Sigmoid colon (tissue), 7 donors: ENCODE results near the gene TUB. TPM values are rescaled to one million over a fixed set of nuclear protein-coding genes. Genes with fewer than 3 reads are reported as not detected.

Experiments
- DNase-seq: peaks from one replicate; pipeline ENCODE4 v3.0.0-alpha.2; 2019
- H3K27ac ChIP-seq, 4 donors: fragments of 200-600 bp; sonication (generic); one replicate each; pipeline ENCODE4 v1.5.1; 2016 to 2019; ENCODE audit warnings: mild to moderate bottlenecking in 1 of 4
- H3K27me3 ChIP-seq, 3 donors: fragments of 200-600 bp; sonication (generic); one replicate each; pipeline ENCODE4 v1.5.1; 2019; ENCODE audit warnings: mild to moderate bottlenecking in 1 of 3
- H3K36me3 ChIP-seq, 4 donors: fragments of 200-600 bp; sonication (generic); one replicate each; pipeline ENCODE4 v1.5.1; 2016 to 2019
- H3K4me1 ChIP-seq, 4 donors: fragments of 200-600 bp; sonication (generic); one replicate each; pipeline ENCODE4 v1.5.1; 2017 to 2019
- H3K4me3 ChIP-seq, 4 donors: fragments of 200-600 bp; sonication (generic); one replicate each; pipeline ENCODE4 v1.5.1; 2017 to 2019; ENCODE audit warnings: mild to moderate bottlenecking in 2 of 4, moderate library complexity in 1 of 4
- H3K9me3 ChIP-seq, 4 donors: fragments of 200-600 bp in 3 of 4; sonication (generic) in 3 of 4; one replicate each; pipeline versions ENCODE4 v1.5.1 to v1.6.1; 2013 to 2019
- CTCF ChIP-seq, 4 experiments: fragments of 450-650 bp in 3 of 4; fragments of 200-600 bp in 1 of 4; IDR thresholded peaks; one replicate each; pipeline ENCODE4 v1.5.1; 2016 to 2019; ENCODE audit warnings: antibody characterized with exemption in 4 of 4, mild to moderate bottlenecking in 3 of 4, moderate library complexity in 2 of 4
- EP300 ChIP-seq, 4 donors: sonication (generic); formaldehyde crosslinking; IDR thresholded peaks; one replicate each; pipeline ENCODE4 v1.6.1; 2017; ENCODE audit warnings: antibody characterized with exemption in 4 of 4
- POLR2A ChIP-seq, 2 donors: fragments of 450-650 bp; IDR thresholded peaks; one replicate each; pipeline ENCODE4 v1.6.1; 2016; ENCODE audit warnings: antibody characterized with exemption in 2 of 2, mild to moderate bottlenecking in 2 of 2, moderate library complexity in 2 of 2
- POLR2AphosphoS5 ChIP-seq, 4 donors: sonication (generic); formaldehyde crosslinking; IDR thresholded peaks; one replicate each; pipeline ENCODE4 v1.6.1; 2017; ENCODE audit warnings: antibody characterized with exemption in 4 of 4
- WGBS, 2 donors: extraction: QIAGEN DNeasy Blood & Tissue Kit; methylation state at CpG; one replicate each; pipeline ENCODE4 v1.1.7; 2013; 5-methylcytosine and 5-hydroxymethylcytosine counted together
- intact Hi-C: fragments of 100-400 bp; cut with DNase I; formaldehyde crosslinking; loops from one replicate; pipeline ENCODE4 v1.15.1; 2023
- polyA plus RNA-seq, 3 donors: library from polyadenylated mRNA; stranded (reverse); fragments of 200-250 nt; gene quantifications; one replicate each; pipeline ENCODE4 v1.2.3, GENCODE V29; 2013
- total RNA-seq, 4 donors: library from RNA; depleted of rRNA; stranded (reverse); fragments of >200 nt; gene quantifications; one replicate each; pipeline ENCODE4 v1.1.0, GENCODE V29; 2016
- donor health status: healthy with polysubstance abuse.
- donor health status: Bipolar disorder and iron deficiency.
- donor health status: healthy.

TUB gene
- total and polyA plus RNA-seq, 7 donors = 0.23 to 18.3 (median 6.7) TPM

- Histone ChIP-seq H3K36me3 (no peaks in the 10 kb centered on the region), H3K27ac (no peak overlapping the region), H3K9me3 (no peaks in the 10 kb centered on the region), H3K27me3 (no peaks in the 10 kb centered on the region), H3K4me3 (no peak overlapping the region), H3K4me1 (no peaks in the 10 kb centered on the region)
- intact Hi-C loops = no loop called here
- no peak for DNase-seq
- 60 to 74% methylated on average over 3 of the region's 3 CpGs for WGBS, 2 donors
- no peak for TF ChIP-seq CTCF (IDR thresholded peaks at IDR 0.05)
- TF ChIP-seq POLR2A (IDR thresholded peaks at IDR 0.05) = no peak
- TF ChIP-seq POLR2AphosphoS5 (IDR thresholded peaks at IDR 0.05) = no peak
- no peak for TF ChIP-seq EP300 (IDR thresholded peaks at IDR 0.05)
Measured at GRCh38 chr11:8047382-8047781, 33.6 kb upstream of the TUB start.

DNA sequence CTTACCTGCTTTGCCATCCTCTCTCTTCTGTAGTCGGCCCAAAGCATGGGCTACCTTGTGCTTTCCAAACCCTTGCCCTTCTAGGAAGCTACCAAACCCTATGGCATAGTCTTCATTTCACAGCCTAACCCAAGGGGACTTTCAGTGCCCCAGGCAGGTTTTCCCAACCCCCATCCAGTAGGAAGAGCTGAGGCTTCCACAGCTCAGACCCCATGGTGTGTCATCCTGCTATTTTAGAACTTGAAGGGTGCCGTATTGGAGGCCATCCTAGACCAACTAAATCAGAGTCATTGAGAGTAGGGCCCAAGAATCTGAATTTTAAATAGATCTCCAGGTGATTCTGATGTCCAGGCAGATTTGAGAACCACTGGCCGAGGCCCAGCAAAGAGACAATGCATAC, 31.9 kb upstream of the TUB start:
- no peak overlapping the region for H3K27ac ChIP-seq
- no peaks in the 10 kb centered on the region for H3K4me1 ChIP-seq
- H3K4me3 ChIP-seq = no peak overlapping the region
- no peaks in the 10 kb centered on the region for H3K9me3 ChIP-seq
- TF ChIP-seq CTCF (IDR thresholded peaks at IDR 0.05) (no peak), POLR2A (IDR thresholded peaks at IDR 0.05) (no peak), POLR2AphosphoS5 (IDR thresholded peaks at IDR 0.05) (no peak), EP300 (IDR thresholded peaks at IDR 0.05) (no peak)
- no peak for DNase-seq
- intact Hi-C loops = no loop called here
- WGBS, 2 donors = 86 to 89% methylated on average over 3 of the region's 3 CpGs
- no peaks in the 10 kb centered on the region for H3K36me3 ChIP-seq
- no peaks in the 10 kb centered on the region for H3K27me3 ChIP-seq

- TF ChIP-seq POLR2AphosphoS5 (IDR thresholded peaks at IDR 0.05) = no peak
- TF ChIP-seq CTCF (IDR thresholded peaks at IDR 0.05) = no peak
- no peak for TF ChIP-seq EP300 (IDR thresholded peaks at IDR 0.05)
- TF ChIP-seq POLR2A (IDR thresholded peaks at IDR 0.05) = no peak
- WGBS, 2 donors = 74 to 83% methylated on average over 7 of the region's 7 CpGs
- intact Hi-C loops = no loop called here
- Histone ChIP-seq H3K27ac (no peak overlapping the region), H3K27me3 (no peaks in the 10 kb centered on the region), H3K36me3 (no peaks in the 10 kb centered on the region), H3K4me3 (no peak overlapping the region), H3K9me3 (no peaks in the 10 kb centered on the region), H3K4me1 (peaks cover 0 to 34% (median 22%) of the 10 kb centered on the region in 4 donors)
- peak; percentile 60 for DNase-seq
Measured at GRCh38 chr11:8055091-8055835, 25.7 kb upstream of the TUB start.

- no peaks in the 10 kb centered on the region for H3K27me3 ChIP-seq
- no peak overlapping the region for H3K4me3 ChIP-seq
- TF ChIP-seq CTCF (IDR thresholded peaks at IDR 0.05) (no peak), EP300 (IDR thresholded peaks at IDR 0.05) (no peak)
- peak; percentile 68 for DNase-seq
- H3K9me3 ChIP-seq = no peaks in the 10 kb centered on the region
- no peaks in the 10 kb centered on the region for H3K36me3 ChIP-seq
- WGBS, 2 donors = 86 to 88% methylated on average over 10 of the region's 10 CpGs
- peak overlapping the region in 1 of 4 donors; percentile 78 for H3K27ac ChIP-seq
- peaks cover 0 to 34% (median 22%) of the 10 kb centered on the region in 4 donors for H3K4me1 ChIP-seq
- intact Hi-C loops = no loop called here
Measured at GRCh38 chr11:8055836-8056526, 25.0 kb upstream of the TUB start.
